NCI-H345 (cell line): ENCODE measurements around the gene TCF7L2.

Experiments used
- DNase-seq: peaks from one replicate; lab custom pipeline; 2025; lab: John Stamatoyannopoulos, UW

TCF7L2 gene

DNA sequence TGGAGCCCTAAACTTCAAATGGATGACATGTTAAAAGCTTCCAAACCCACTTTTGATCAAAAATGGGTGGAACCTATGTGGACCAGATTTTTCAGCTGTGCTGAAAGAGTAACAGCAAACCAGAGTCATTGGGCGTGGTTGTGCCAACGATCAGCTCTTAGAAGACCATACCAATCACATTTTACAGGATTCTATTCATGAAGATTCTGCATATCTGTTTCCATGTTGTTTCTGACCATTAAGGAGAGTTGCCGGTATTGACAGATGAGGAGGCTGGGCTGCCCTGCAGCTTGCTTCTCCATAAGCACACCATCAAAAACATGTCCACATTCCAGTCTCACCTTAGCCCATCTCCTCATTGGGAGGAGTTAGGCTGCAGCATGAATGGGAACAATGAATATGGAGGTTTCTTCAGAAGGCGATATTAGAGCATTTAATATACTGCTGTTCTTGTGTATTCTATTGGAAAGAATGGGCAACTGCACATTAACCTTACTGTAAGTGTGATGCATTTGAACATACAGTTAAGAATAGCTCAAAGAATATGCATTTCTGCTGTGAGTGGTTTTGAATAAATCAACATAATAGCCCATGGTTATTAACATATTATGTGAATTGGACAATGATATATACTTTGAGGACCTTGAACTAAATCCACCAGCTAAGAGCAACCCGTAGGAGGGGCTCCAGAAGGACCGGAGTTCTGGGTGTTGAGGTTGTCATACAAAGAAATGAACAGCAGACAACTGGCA is 116.7 kb downstream of the TCF7L2 start:
- no peak for DNase-seq

DNA sequence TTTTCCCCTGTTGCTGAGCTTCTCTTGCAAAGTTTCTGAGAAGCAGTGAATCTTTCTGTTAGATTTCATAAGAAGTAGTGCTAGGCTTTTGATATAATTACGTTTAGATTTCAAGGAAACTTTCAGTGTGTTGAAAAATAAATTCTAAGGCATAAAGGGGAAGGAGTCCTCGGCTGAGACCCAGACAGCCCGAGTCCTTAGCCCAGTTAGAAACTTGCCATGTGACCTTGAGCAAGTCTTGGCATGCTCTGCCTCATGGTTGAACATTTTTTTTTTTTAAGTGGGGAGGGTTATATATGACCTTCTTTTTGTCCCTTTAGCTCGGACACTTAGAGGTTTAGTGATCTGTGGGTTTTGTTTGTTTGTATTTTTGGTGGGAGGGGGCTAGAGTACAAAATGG is 117.5 kb downstream of the TCF7L2 start:
- no peak for DNase-seq

DNA sequence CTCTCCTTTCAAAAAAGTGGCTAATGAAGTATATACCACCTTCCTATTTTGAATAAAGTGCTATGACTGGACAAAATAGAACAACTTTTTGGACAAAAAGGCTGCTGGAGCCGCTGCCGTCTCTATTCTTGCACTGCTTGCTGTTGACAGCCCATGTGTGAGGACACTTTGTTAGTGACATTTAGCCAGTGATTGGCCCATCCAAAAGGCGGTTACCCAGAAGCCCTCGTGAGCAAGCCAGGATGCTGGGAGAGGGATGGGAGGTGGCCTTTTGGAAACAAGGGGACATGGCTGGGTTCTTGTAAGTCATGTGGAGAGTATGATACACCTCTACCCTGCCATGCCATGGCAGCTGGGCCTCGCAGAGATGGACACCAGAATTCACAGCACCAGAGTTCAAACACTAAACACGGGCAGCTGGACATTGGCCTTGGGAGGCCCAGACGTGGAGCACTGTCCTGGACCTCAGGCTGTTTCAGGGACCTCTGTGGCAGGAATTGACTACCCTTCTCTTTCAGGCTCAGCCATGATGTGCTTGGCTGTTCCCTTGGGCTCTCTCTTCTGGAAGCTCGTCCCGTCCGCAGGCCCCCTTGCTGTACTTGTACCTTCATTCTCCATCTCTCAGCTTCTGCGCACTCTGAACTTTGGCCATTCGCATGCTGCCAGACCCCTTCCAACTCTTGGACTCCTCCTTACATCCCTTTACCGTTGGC is 118.3 kb downstream of the TCF7L2 start:
- DNase-seq, result no peak

DNA sequence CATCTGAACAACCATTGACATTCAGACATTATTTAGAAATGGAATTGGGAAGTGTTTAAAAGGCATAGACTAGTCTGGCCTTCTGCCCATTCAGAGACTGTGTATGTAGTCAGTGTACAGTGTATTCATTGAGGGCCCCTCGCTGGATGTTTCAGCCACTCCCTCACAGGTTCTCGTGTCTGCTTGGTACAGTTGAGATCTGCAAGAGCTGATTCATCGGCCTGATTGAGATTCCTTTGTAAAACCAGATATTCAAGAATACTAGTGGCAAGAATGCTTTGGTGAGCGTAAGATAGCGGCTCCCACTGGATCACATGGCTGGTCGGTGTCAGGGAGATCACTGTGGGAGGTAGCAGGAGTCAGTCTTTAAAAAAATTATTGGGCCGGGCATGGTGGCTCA is 119.5 kb downstream of the TCF7L2 start:
- DNase-seq, result no peak

DNA sequence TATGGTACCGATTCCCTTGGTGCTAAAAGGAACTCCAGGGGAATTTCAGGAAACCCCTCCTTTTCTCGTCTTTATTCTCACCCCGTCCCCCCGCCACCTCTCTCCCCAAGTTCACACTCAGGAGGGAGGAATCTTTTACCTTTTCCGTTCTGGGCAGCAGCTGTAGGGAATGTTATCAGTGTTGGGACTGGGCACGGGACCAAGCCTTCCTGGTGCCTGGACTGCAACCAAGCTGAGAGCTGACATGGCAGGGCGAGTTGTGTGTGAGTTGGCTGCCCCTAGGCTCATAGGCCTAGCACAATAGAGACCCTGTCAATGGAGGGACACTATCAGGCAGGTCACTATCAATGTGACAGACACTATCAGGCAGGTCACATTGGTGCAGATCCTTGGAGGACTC is 121.4 kb downstream of the TCF7L2 start:
- no peak for DNase-seq

- DNase-seq, result no peak
These were observed 123.6 kb downstream of the TCF7L2 start for GRCh38 chr10:113073549-113074189.

- DNase-seq, result no peak
These were observed 126.9 kb downstream of the TCF7L2 start for GRCh38 chr10:113076949-113077348.

- DNase-seq, result no peak
These were observed 128.3 kb downstream of the TCF7L2 start for GRCh38 chr10:113078282-113078907.

- no peak for DNase-seq
These were observed 130.2 kb downstream of the TCF7L2 start for GRCh38 chr10:113080061-113080924.

DNA sequence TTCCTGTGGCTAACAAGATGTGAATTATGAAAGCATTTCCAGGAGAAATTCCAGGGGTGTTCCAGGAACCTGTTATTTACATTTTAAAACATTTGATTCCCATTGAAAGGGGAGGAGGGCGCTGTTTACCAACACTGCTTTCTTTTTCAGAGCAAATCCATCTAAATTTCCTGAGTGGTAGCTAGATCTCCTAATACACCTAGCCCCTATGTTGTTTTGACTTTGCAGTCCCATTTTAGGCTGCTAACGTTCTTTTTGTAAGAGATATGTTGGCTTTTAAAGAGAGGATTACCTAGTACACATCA is 130.8 kb downstream of the TCF7L2 start:
- no peak for DNase-seq

DNA sequence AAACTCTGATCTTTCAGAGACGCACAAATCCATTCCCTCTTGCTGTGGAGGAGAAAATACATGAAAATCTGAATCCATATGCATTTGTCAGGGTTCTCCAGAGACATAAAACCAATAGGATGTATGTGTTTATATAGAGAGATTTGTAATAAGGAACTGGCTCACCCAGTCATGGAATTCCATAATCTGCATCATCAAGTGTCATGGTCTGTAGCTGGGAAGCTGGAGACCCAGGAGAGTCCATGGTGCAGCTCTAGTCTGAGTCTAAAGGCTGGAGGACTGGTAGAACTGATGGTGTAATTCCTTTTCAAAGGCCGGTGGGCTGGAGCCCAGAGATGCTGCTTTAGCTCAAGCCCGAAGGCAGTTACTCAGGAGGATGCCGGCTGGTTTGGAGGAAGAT is 134.0 kb downstream of the TCF7L2 start:
- no peak for DNase-seq

DNA sequence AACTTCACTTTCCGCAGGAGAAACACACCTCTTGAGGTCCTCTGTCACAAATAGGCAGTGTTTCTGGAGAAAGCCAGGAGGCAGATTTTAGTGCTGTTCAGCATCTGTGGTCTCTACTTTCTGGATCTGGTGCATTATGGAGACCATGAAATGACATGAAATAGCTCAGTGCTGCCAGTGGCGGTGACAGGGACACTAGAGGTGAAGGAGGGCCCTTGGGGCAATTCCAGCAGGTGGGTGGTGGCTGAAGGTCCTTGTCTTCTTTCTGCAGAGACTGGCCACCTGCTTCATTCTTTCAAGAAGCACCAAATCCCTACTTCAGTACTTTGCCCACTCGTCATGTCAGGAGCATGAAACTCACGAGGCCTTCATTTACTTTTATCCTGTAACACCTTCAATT is 135.7 kb downstream of the TCF7L2 start:
- no peak for DNase-seq

GRCh38 chr10:113086282-113086681 is 136.2 kb downstream of the TCF7L2 start:
- no peak for DNase-seq

- no peak for DNase-seq
These were observed 137.3 kb downstream of the TCF7L2 start for GRCh38 chr10:113087165-113088029.

DNA sequence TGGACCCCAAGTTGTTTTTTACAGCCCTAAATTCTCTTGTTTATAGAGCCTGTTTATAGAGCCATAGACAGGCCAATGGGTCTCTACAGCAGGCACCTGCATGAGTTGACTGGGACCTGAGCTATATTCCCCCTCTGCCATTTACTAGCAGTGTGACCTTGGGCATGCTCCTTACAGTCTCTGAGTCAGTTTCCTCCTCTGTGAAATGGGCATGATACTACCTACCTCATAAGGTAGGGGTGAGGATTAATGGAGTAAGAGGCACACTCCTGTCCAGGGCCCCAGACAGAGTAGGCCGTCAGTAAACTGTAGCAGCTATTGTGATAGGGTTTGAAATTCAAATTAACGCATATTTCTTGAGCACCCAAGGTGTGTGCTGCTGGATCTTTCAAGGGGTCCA is 138.1 kb downstream of the TCF7L2 start:
- DNase-seq, result no peak

- DNase-seq, result no peak
These were observed 139.5 kb downstream of the TCF7L2 start for GRCh38 chr10:113089551-113089950.

- no peak for DNase-seq
These were observed 141.9 kb downstream of the TCF7L2 start for GRCh38 chr10:113091920-113092319.

- DNase-seq, result peak; percentile 13
These were observed 143.4 kb downstream of the TCF7L2 start for GRCh38 chr10:113093188-113094113.

- DNase-seq, result no peak
These were observed 144.1 kb downstream of the TCF7L2 start for GRCh38 chr10:113094114-113094486.
